ENCODE measurements around the gene MEFV.
"Not testable (repeated sequence)": the region's sequence is repeated elsewhere in the genome, so short reads cannot be mapped to it uniquely, and the experiment has no call there.

MEFV gene

DNA sequence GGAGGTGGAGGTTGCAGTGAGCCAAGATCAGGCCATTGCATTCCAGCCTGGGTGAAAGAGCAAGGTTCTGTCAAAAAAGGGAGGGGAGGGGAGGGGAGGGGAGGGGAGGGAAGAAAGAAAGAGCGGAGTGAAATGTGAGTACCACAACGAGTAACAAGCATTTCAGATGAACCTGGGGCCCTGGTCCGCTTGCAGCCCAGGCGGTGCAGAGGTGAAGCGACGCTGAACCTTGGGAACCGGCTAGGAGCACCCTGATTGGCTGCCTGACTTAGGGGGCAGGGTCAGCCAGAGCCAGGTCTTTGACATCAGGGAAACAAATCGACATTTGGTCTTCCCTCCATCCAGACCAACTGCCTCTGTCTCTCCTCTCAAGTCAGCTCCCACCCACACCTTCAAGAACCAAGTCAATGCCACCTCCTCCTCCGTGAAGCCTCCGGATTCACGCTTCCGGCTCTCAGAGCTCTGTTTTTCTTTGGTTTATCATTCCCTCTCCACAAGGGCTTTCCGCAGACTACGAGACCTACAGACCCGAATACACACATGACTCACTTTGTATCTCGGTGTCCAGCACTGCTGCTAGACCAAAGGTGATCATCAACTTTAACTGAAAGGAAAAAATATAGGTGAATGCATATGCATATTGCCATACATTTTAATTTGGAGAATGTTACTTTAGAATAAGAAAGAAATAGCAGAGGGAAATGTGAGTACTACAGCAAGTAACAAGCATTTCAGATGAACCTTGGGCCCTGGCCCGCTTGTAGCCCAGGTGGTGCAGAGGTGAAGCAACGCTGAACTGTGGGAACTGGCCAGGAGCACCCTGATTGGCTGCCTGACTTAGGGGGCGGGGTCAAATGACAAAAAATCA, 49.1 kb downstream of the MEFV start:
- no peak for DNase-seq (ENCODE audit: low read depth)
- TF ChIP-seq, protein P1, sequence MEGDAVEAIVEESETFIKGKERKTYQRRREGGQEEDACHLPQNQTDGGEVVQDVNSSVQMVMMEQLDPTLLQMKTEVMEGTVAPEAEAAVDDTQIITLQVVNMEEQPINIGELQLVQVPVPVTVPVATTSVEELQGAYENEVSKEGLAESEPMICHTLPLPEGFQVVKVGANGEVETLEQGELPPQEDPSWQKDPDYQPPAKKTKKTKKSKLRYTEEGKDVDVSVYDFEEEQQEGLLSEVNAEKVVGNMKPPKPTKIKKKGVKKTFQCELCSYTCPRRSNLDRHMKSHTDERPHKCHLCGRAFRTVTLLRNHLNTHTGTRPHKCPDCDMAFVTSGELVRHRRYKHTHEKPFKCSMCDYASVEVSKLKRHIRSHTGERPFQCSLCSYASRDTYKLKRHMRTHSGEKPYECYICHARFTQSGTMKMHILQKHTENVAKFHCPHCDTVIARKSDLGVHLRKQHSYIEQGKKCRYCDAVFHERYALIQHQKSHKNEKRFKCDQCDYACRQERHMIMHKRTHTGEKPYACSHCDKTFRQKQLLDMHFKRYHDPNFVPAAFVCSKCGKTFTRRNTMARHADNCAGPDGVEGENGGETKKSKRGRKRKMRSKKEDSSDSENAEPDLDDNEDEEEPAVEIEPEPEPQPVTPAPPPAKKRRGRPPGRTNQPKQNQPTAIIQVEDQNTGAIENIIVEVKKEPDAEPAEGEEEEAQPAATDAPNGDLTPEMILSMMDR (IDR thresholded peaks at IDR 0.05; ENCODE audit: control insufficient read depth, extremely low read depth, insufficient read depth): no peak
- H3K4me3 ChIP-seq (ENCODE audit: low read depth, low read length): no peak overlapping the region

DNA sequence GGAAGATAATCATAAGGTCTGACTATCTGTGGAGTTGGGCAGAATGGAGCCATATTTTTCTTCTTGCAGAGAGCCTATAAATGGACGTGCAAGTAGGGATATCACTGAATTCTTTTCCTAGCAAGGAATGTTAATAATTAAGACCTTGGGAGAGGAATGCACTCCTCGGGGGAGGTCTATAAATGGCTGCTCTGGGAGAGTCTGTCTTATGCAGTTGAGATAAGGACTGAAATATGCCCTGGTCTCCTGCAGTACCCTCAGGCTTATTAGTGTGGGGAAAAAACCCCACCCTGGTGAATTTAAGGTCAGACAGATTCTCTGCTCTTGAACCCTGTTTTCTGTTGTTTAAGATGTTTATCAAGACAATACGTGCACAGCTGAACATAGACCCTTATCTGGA, 50.5 kb downstream of the MEFV start:
- DNase-seq (ENCODE audit: low read depth); H3K4me3 ChIP-seq (ENCODE audit: low read depth, low read length): not testable (repeated sequence)

DNA sequence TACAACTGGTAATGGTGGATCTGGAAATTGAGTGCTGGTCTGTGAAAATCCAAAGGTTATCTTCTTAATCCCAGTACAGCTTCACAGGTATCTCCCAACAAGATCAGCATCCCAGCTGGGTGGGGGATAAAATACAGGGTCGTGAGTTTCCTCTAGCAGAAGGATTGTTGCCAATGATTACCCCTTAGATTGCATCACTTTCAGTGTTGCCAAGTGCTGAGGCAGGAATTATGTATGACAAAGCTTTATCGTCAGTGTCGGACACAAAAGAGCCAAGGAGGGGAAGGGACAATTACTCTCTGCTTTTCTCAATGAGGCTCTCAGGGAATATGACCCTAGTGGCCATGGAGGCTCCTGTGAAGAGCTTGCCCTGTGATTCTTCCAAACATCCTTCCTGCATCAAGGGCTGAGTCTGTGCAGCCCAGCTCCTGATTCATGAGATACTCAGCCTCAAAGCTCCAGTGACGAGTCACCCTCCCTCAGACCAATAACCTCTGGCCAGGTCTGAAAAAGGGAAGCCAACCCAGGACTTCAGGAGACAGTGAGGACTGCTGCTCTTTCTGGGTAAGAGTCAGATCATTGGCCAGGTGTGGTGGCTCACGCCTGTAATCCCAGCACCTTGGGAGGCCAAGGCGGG, 53.4 kb downstream of the MEFV start:
- no peak overlapping the region for H3K4me3 ChIP-seq (ENCODE audit: low read depth, low read length)
- no peak for DNase-seq (ENCODE audit: low read depth)
- TF ChIP-seq, protein P1 (IDR thresholded peaks at IDR 0.05; ENCODE audit: control insufficient read depth, extremely low read depth, insufficient read depth): no peak

DNA sequence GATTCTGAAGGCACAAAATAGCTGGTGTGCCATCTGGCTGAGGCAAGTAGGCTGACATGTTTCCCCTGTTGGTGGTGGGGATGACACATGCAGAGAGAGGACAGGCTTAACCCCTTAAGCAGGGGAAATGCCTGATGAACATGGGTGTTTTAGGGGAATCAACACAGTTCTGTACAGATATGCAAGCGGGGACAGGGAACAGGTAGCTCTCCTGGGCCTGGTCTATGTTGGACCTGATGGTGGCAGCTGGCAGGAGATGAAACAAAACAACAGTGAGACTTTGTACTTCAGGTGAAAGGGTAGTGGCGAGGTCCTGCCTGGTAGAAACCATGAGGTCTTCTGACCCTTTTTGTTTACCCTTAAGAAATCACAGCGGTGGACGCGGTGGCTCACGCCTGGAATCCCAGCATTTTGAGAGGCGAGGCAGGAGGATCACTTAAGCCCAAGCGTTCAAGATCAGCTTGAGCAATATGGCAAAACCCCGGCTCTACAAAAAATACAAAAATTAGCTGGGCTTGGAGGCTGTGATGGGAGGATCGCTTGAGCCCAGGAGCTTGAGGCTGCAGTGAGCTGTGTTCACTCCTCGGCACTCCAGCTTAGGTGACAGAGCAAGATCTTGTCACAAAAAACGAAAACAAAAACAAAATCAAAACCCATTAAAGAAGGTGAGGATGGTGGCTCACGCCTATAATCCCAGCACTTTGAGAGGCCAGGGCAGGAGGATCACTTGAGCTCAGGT, 57.9 kb downstream of the MEFV start:
- H3K4me3 ChIP-seq (ENCODE audit: low read depth, low read length): no peak overlapping the region
- TF ChIP-seq, protein P1 (IDR thresholded peaks at IDR 0.05; ENCODE audit: control insufficient read depth, extremely low read depth, insufficient read depth): no peak
- DNase-seq (ENCODE audit: low read depth): no peak

DNA sequence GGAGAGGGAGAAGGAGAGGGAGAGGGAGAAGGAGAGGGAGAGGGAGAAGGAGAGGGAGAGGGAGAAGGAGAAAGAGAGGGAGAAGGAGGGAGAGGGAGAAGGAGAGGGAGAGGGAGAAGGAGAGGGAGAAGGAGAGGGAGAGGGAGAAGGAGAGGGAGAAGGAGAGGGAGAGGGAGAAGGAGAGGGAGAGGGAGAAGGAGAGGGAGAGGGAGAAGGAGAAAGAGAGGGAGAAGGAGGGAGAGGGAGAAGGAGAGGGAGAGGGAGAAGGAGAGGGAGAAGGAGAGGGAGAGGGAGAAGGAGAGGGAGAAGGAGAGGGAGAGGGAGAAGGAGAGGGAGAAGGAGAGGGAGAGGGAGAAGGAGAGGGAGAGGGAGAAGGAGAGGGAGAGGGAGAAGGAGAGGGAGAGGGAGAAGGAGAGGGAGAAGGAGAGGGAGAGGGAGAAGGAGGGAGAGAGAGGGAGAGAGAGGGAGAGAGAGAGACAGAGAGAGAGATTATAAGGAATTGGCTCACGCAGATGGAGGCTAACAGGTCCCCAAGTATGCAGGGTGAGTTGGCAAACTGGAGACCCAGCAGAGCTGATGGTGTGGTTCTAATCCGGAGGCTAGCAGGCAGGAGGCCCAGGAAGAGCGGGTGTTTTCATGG, 58.6 kb downstream of the MEFV start:
- not testable (repeated sequence) for DNase-seq (ENCODE audit: low read depth); H3K4me3 ChIP-seq (ENCODE audit: low read depth, low read length)

DNA sequence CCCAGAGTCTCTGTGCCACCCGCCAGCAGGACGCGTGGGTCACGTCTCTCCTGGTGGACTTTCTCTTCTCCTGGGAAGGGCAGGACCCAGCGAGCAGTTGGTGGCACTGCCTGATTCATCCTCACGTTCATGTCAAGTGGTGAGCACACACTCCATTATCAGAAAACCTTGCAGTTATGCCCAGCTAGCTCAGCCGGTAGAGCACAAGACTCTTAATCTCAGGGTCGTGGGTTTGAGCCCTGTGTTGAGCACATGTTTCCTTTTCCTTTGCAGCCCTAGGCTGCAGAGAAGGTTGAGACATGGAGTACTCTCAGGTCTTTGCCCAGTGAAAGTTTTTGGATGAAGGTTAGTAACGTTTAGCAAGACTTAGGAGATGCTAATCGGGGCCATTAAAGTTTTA, 60.5 kb downstream of the MEFV start:
- TF ChIP-seq, protein P1 (IDR thresholded peaks at IDR 0.05; ENCODE audit: control insufficient read depth, extremely low read depth, insufficient read depth): no peak
- H3K4me3 ChIP-seq (ENCODE audit: low read depth, low read length): no peak overlapping the region
- DNase-seq (ENCODE audit: low read depth): no peak

DNA sequence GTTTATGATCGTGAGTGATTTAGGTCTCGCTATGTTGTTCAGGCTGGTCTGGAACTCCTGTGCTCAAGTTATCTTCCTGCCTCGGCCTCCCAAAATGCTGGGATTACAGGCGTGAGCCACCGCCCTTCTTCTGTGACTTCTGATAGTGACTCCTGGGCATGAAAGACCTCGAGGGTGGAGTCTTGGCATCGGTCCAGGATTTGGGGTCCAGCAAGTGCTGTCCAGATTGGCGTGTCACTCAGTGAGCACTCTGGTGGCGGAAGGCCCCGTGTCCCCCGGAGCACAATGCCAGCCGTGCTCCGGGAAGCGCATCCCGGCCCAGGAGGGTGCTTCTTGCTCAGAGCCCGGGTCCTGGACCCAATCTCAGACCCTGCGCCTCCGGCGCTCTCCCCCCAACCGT, 61.6 kb downstream of the MEFV start:
- TF ChIP-seq, protein P1 (IDR thresholded peaks at IDR 0.05; ENCODE audit: control insufficient read depth, extremely low read depth, insufficient read depth): no peak
- no peak overlapping the region for H3K4me3 ChIP-seq (ENCODE audit: low read depth, low read length)
- no peak for DNase-seq (ENCODE audit: low read depth)
